ENCODE results near the gene LFNG.
A peak's percentile ranks its signal among the peaks of the same experiment; 100 is the strongest.
"Not testable (repeated sequence)": the region's sequence is repeated elsewhere in the genome, so short reads cannot be mapped to it uniquely, and the experiment has no call there.

Gene LFNG

DNA sequence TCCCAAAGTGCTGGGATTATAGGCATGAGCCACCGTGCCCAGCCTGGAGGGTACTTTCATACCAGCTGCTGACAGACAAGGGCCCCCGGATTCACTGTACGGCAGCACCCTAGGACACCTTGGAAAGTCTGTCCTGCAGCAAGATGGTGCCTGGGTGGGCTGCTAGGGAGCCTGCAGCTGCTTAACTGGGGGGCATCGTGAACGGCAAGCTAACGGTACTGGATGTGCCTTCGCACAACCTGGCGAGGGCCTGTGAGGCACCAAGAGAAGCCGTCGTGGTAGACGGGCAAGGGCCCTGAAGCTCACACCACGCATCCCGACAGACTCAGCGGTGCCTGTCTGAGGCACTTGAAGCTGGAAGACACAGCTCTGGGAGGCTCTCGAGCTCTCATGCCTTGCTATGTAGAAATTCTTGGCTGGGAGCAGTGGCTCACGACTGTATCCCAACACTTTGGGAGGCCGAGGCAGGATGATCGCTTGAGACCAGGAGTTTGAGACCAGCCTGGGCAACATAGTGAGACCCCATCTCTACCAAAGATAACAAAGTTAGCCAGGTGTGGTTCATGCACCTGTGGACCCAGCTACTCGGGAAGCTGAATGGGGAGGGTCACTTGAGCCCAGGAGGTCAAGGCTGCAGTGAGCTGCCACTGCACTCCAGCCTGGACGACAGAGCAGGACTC lies 26.3 kb downstream of the LFNG start:
- no peak for DNase-seq (ENCODE audit: low read depth)

DNA sequence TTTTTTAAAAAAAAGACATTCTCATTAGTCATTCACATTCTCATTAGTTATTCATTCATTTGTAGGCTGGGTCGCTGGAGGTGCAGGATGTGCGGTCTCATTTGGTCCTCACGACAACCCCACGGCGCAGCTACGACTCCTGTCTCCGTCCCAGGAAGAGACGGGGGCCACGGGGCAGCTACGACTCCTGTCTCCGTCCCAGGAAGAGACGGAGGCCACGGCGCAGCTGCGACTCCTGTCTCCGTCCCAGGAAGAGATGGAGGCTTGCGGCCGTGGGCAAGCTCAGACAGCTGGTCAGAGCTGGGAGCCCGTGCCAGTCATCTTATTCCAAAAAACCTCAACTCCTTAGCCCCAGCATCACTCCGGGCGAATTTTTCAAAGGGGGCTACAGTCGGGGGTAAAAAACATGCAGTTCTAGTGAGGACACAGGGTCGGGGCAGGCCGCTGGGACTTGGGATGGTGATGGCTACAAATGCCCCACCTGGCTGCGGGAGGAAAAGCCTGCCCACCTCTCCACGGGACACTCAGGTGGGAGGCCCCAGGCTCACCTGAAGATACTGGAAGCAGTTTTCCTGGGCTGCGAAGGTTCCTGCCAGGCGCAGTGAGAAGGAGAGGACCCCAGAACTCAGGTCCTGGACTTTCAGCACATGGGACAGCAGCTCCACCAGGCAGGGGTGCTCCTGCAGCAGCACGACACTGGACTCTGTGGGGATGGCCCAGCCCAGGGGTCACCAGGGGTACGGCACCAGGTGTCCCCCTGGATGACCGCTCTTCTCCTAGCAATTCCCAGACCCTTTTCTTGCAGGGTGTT lies 27.4 kb downstream of the LFNG start:
- DNase-seq (ENCODE audit: low read depth) = no peak

DNA sequence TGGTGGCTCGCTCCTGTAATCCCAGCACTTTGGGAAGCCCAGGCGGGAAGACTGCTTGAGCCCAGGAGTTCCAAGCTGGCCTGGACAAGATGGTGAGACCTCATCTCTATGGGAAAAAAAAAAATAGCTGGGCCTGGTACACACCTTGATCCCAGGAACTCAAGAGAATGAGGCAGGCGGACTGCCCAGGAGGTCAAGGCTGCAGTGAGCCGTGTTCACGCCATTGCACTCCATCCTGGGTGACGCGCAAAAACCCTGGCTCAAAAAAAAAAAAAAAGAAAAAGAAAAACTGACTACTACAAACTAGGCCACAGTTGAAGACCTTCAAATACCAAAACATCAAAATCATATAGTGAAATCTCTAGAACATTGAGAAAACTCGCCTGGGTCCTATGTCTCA lies 31.8 kb downstream of the LFNG start:
- no peak for DNase-seq (ENCODE audit: low read depth)

DNA sequence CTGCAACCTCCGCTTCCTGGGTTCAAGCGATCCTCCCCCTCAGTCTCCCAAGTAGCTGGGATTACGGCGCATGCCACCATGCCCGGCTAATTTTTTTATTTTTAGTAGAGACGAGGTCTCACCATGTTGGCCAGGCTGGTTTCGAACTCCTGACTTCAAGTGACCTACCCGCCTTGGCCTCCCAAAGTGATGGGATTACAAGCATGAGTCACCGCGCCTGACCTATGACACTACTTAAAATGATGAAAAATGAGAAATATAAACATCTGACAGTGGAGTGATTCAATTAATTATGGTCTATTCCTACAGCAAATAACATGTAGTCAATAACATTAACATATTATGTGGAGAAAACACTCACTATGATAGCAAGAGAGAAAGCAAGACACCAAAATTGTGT lies 33.5 kb downstream of the LFNG start:
- DNase-seq (ENCODE audit: low read depth) = no peak

DNA sequence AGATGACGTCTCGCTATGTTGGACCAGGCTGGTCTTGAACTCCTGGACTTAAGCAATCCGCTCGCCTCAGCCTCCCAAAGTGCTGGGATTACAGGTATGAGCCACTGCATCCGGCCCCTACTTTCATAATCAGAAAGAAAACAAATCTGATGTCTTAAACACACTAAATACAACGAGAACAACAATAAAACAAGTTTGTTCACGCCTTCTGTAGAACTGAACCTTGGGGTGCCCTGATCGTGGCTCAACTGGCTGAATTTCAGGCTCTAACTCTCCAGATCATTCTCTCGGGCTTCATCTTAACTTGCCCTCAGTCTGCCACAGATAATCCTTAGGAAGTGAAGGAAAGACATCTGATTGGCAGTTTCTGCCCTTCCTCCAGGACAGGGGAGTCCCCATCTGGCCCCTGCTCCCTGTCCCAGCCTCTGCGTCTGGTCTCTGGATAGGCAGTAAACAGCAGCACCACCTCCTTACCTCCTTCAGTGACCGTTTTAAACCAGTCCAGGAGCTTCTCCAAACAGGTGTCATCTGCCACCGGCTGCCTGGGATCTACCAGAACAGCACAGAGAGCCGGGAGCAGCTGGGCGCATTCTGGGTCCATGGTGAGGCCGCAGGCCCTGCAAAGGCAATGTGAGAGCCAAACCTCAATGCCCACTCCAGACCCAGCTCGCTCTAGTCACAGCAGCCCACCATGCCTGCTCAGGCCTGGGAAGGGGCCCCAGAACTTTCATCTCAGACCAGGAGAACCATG lies 34.4 kb downstream of the LFNG start:
- DNase-seq (ENCODE audit: low read depth) = no peak

DNA sequence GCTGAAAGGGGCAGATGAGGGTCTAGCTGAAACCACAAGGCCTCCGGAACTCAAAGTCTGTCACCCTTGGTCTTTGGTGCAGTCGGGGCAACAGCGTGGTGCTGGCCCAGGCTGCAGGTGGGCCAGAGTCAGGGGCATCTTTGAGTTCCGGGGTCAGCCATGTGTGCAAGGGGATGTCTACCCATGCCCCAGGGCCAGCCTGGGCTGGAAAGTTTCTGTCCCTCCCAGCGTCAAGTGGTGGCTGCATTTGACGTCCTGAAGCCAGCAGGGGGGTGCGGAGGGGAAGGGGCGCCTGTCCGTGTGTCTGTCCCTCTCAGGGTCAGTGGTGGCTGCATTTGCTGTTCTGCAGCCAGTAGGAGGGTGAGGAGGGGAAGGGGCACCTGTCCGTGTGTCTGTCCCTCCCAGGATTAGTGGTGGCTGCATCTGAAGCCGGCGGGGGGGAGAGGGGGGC lies 35.1 kb downstream of the LFNG start:
- DNase-seq (ENCODE audit: low read depth) = no peak

DNA sequence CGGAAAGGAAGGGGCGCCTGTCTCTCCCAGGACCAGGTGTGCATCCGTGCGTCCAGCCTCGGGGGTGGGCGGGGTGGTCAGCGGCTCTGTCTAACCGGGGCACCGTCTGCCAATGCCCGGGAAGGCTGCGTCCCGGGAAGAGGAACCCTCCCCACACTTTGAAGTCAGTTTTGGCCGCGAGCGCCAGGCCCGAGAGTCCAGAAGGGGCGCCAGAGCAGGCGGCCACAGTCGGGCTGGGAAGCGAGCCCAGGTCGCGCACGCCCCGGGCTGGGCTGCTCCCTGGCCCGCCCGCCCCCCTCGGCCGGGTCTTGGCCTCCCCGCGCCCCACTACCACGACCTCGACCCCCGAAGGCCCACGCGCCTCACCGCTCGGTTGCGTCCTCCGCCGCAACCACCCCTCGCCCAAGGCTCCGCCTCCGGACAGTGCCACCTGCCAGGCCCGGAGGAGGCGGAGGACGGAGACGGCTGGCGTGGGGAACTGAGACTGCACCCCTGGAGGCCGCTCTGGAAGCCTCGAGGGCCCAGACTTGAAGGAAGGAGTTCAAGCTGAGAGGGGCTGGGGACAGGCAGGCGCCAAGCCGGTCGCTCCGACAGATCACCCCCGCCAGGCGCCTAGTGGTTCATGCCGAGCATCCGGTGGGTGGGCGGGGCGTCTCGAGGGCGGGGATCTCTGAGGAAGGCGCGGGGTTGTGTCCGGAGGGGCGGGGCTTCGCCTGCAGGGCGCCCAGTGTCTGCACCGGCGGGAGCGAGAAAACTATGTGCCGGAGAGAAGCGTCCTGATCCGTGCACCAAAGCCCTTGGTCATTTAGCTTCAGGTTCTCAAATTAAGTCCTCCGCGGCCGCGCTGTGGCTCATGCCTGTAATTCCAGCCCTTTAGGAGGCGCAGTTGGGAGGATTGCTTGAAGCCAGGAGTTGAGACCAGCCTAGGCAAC lies 35.8 kb downstream of the LFNG start, which contains the start of gene BRAT1:
BRAT1 (minus strand) TSS at position 404 of the 932 bp plus-strand sequence. CDS start 1,093 bp downstream, outside the sequence.
- DNase-seq (ENCODE audit: low read depth) = peak; percentile 82

DNA sequence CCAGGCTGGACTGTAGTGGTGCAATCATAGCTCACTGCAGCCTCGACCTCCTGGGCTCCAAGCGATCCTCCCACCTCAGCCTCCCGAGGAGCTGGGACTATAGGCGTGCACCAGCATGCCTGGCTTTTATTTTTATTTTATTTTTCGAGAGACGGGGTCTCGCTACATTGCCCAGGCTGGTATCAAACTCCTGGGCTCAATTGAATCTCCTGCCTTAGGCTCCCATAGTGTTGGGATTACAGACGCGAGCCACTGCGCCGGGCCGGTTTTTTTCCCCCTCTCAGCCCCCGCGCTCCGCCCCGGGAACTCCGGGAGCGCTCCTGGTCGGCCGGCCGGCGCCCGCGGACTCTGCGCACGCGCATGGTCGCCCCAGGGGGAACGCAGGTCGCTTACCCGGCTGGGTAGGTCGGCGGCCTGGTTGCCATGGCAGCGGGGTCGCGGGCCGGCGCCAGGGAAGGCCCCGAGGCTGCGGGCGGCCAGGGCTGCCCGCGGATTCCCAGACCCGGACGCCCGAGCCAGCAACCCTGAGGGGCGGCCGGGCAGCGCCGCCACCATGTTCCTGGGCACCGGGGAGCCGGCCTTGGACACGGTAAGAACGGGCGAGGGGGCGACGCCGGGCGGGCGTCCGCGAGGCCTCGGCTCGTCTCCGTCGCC lies 39.2 kb downstream of the LFNG start, which contains the start of gene IQCE:
IQCE (plus strand) TSS at position 351 of the 654 bp plus-strand sequence; CDS start at position 554, 203 bp downstream.
- DNase-seq (ENCODE audit: low read depth) = peak; percentile 75

DNA sequence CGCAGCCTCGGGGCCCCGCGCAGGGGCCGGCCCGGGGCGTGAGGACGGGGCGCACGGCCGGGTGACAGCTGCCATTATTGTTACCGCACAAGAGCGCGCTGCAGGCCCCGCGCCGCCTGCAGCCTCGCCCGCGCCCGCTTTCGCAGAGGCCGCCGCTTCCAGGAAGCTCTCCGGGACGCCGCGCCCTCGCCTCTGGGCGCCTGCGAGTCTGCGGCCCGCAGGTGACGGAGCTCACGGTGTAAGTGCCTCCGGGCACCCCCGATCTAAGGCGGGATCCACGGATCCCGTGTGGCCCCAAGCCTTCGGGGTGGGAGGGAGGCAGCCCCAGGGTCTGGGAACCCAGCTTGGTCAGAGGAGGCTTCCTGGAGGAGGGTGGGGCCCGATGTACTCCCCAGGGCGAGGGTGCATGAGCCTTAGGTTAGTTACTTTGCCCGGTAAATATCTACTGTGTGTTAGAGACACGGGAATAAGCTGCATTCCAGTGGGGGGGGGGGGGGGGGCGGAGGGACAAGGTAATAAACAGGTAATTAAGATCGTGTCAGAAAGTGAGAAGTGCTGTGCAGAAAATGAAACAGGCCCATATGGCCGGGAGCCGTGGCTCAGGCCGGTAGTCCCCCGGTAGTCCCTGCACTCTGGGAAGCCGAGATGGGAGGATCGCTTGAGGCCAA lies 39.8 kb downstream of the LFNG start:
- no peak for DNase-seq (ENCODE audit: low read depth)

DNA sequence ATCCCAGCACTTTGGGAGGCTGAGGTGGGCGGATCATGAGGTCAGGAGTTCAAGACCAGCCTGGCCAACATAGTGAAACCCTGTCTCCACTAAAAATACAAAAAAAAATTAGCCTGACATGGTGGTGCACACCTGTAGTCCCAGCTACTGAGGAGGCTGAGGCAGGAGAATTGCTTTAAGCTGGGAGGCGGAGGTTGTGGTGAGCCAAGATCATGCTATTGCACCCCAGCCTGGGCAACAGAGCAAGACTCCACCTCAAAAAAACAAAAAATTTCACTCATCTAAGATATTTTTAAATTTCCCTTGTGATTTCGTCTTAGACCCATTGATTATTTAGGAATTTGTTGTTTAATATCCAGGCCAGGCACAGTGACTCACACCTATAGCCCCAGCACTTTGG lies 44.4 kb downstream of the LFNG start:
- DNase-seq (ENCODE audit: low read depth) = not testable (repeated sequence)

DNA sequence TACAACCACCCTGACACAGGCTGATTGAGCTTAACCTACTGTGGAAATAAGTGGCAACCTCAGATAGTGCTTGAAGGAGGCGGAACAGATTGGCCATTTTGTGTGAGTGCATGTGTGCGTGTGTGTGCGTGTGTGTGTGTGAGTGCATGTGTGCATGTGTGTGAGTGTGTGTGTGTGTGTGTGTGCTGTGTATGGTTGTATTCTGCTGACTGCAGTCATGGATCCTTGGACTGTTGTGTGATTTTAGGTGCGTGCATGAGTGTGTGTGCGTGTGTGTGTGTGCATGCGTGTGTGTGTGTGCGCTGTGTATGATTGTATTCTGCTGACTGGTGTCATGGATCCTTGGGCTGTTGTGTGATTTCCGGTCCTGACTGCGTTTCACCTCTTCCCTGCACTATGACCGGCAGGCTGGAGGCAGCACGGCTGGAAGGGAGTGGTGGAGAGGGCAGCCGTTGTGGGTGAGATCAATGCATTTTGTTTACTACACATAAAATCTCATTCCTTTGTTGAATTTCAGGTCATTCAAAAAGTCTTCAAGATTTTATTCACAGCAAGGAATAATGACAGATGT lies 45.5 kb downstream of the LFNG start:
- no peak for DNase-seq (ENCODE audit: low read depth)

DNA sequence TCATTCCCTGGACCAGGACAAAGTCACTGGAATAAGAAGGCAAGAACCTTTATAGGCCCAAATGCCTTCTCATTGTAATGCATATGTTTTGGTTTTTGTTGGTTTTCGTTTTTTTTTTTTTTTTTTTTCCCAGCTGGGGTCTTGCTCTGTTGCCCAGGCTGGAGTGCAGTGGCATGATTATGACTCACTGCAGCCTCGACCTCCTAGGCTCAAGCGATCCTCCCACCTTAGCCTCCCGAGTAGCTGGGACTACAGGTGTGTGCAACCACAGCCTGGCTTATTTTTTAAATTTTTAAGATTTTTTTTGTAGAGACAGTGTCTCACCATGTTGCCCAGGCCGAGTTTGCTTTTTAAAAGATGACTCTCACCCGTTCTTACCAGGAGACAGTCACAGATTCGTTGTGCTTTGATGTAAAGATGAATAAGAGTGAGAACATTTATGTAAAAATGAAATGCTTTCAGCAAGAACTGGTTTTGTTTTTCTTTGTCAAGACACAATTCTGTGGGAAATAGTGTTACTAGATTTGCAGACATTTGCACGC lies 46.8 kb downstream of the LFNG start:
- DNase-seq (ENCODE audit: low read depth) = no peak

DNA sequence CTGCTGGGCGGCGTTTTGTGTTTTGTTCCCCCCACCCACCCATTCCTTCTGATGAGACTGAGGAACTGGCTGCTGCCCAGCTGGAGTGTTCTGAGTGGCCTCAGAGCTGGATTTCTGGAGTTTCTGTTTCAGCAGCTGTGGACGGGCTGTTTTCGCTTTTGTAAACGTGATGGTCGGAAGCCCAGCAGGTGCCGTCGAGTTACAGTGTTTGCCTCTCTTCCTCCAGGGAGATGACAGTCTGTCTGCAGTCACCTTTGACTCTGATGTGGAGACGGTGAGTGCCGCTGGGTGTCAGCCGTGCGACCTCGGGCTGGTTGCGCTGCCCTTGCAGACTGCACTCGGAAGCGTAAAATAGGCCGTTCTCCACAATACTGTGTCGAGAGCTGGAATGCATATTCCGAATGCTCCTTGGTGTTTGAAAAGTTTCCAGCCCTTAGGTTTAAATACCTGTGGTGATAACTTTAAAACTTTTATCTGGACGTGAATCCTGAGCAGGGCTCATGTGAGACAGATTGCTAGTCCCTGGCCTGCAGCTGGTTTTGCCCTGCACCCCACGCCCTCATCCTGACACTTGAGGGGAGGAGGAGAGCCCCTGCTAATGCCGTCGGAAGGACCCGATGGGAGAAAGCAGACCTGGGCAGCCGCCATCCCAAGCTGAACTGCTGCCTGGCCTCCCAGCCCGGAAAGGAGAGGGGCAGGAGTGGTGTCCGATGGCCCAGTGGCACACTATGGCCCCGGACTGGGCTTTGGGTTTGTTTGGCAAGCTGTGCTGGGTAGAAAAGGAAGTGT lies 47.5 kb downstream of the LFNG start:
- DNase-seq (ENCODE audit: low read depth) = no peak

DNA sequence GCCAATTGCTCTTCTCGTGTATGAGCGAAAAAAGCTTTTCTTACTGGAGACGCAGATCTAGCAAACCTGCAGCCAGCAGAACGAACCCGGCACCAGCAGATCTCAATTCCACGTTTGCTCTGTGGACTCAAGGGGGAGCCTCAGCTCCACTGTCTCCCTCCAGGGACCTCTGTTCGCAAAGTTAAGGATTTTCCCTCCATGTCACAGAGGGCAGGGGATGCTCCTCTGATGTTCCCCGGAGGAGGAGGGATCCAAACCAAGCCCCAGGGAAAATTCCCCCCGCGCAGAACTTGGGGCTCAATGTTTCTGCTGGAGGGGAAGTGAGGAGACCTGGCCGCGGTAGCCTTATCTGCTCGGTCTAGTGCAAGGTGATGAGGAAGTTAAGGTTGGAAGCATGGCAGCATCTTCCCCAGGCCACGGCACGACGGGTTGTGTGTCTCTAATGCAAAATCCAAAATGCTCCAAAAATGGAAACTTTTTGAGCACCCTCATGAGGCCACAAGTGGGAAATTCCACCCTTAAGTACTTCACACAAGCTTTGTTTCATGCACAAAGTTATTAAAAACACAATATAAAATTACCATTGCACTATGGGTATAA lies 48.2 kb downstream of the LFNG start:
- no peak for DNase-seq (ENCODE audit: low read depth)

DNA sequence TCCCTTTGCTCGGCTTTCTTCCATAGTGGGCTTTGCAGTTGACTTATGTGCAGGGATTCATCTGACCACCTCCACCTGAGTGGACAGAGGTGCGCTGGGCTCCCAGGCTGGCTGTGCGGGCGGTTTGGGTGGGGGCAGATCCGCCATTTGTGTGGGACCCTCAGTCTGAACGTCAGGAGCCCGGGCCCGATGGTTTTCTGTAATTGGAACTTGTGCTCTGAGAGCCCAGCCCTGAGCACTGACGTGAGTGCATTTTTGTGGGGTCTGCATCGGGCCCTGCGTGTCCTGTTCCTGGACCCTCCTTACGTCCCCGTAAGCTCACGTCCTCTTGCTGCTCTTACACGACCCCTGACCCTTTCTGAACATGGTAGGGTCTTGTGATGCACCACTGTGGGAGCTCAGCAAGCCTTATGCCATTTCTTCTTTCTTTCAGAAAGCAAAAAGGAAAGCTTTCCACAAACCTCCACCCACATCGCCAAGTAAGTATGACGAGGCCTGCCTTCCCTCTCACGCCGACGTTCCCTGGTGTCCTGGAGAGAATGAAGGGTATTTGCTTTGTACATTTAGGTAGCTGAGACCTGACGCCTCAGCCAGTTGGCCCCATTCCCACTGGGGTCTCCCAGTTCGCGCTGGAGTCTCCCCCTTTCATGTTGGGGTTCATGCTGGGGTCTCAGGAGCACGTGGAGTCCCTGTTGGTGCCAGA lies 49.1 kb downstream of the LFNG start:
- DNase-seq (ENCODE audit: low read depth) = no peak

DNA sequence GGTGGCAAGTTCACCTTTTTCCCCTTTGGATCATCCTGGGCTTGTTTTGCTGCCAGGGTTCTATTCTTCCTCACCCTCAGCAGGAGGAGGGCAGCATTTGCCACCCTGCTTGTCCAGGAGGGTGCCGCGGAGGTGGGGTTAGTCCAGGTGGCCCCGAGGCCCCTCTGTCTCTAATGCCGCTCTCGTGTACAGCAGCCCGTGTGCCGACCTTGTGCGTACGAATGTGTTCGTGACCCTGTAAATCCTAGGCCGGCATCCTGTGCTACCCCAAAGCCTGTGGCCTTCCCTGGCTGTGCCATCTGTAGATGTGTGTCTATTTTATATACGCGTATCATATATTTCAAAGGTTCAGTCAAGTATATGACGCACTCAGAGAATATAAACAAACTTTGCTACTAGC lies 49.8 kb downstream of the LFNG start:
- no peak for DNase-seq (ENCODE audit: low read depth)

DNA sequence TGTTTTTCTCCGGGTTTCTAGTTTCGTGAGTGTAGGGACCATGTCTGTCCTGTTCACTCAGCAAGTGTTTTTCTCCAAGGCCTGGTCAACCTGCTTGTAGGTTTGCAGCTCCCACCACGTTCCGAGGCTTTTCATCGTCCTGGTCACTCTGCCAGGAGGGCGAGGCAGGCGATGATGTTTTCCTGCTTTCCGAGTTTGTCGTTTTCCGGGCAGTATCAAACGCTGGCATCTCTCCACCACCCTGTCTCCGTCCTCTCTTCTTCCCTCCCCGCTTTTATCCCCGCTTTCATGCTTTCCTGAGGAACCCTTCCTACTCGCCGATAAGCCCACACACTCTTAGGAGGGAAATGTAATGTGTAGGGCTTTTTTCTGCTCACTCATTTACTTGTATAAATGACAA lies 50.4 kb downstream of the LFNG start:
- DNase-seq (ENCODE audit: low read depth) = no peak

DNA sequence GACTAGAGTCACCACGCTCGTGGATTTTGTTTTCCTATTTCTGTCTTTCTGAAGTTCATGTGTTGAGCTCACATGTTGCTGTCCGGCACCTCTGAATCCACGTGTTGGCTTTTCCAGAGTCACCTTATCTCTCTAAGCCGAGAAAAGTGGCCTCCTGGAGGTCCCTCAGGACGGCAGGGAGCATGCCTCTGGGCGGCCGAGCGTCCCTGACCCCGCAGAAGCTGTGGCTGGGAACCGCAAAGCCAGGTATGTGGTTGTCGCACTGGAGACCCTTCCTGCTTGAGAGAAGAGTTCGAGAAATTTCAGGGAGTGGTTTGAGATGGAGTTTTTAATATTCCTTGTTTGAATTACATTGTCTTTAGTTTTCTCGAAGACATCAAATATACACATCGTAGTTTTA lies 51.8 kb downstream of the LFNG start:
- no peak for DNase-seq (ENCODE audit: low read depth)
